H1 (cell line): Measurements from ENCODE around the gene SLC9A3.

ENCODE experiments used
- CBX5 ChIP-seq: fragments of 300-800, 300-1000 bp; sonication (generic); IDR thresholded peaks from 2 replicates; pipeline ENCODE4 v1.7.1; 2016; ENCODE audit warnings: antibody characterized with exemption, low read length, low read depth
- CREB1 ChIP-seq: IDR thresholded peaks from 2 replicates; pipeline ENCODE4 v1.6.1; 2012; ENCODE audit warnings: inconsistent platforms
- CTCF ChIP-seq, 3 experiments: IDR thresholded peaks; 1 replicate in 2 of 3; 2 replicates in 1 of 3; pipeline versions ENCODE4 v1.5.1 to v1.6.1; 2011; ENCODE audit warnings: low read length in 3 of 3, mild to moderate bottlenecking in 3 of 3, inconsistent platforms in 2 of 3, low read depth in 1 of 3, moderate library complexity in 1 of 3; ENCODE audit not compliant: insufficient read depth in 1 of 3; ENCODE audit errors: control extremely low read depth in 1 of 3
- KDM4A ChIP-seq: IDR thresholded peaks from one replicate; pipeline ENCODE4 v1.7.1; 2012; ENCODE audit warnings: low read depth, mild to moderate bottlenecking, moderate library complexity, low read length, inconsistent platforms; ENCODE audit not compliant: severe bottlenecking
- POLR2A ChIP-seq, 2 experiments: IDR thresholded peaks; 1 replicate in 1 of 2; 2 replicates in 1 of 2; pipeline ENCODE4 v1.6.1; 2011; ENCODE audit warnings: low read depth in 2 of 2, low read length in 2 of 2, mild to moderate bottlenecking in 2 of 2; ENCODE audit errors: control extremely low read depth in 1 of 2
- SIRT6 ChIP-seq: IDR thresholded peaks from one replicate; pipeline ENCODE4 v1.7.1; 2012; ENCODE audit warnings: low read length, inconsistent platforms
- TAF1 ChIP-seq: IDR thresholded peaks from 2 replicates; pipeline ENCODE4 v1.6.1; 2011; ENCODE audit warnings: mild to moderate bottlenecking, low read depth, low read length

DNA sequence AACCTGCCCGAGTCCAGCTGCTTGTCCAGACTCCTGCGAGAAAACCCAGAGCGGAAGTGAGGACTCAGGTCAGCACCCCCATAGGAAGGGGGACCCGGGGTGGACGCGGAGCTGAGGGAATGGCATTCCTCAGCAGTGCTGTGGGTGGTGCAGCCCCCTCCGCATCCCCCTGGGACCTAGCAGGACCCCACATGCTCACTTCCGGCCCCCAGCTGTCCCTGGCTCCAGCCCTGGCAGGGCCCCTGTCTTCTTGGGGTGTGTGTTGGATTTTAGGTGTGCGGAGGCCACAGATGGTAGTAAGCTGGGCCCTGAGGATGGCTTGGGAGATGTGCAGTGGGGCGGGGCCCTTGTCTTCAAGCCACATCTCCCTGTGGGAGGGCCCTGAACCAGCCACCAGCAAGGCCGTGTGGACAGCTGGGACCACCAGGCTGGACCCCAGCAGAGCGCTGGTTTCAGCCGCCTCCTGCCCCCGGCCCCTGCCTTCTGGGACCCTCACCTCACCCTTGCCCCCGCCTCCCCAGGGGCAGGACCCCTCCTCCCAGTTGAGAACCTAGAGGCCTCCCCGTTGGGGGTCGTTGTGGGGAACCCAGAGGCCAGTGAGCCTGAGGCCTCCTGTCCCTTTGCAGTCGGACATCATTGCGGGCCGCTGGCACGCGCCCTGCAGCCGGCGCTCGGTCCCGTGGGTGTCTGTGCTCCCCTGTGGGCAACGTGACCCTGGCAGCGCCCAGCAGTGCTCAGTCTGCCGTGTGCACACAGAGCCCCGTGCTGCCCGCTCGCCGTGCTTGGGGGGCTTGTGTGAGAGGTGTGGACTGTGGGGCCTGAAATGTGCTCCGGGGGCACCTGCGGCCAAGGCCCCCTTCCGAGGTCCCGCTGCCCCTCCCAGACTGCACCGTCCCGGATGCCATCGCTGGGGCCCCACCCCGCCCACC, 10.8 kb upstream of the SLC9A3 start:
- TF ChIP-seq CTCF (IDR thresholded peaks at IDR 0.05; ENCODE audit: control extremely low read depth in 1 of 3, insufficient read depth in 1 of 3, low read depth in 1 of 3, low read length in 3 of 3) (no peak), SIRT6 (no peak), CBX5 (no peak), CREB1 (no peak), POLR2A (IDR thresholded peaks at IDR 0.05; ENCODE audit: control extremely low read depth in 1 of 2, low read depth in 2 of 2, low read length in 2 of 2) (no peak), KDM4A (no peak), TAF1 (no peak)
